ENCODE results near the gene SLC9A7.

SLC9A7 gene

DNA sequence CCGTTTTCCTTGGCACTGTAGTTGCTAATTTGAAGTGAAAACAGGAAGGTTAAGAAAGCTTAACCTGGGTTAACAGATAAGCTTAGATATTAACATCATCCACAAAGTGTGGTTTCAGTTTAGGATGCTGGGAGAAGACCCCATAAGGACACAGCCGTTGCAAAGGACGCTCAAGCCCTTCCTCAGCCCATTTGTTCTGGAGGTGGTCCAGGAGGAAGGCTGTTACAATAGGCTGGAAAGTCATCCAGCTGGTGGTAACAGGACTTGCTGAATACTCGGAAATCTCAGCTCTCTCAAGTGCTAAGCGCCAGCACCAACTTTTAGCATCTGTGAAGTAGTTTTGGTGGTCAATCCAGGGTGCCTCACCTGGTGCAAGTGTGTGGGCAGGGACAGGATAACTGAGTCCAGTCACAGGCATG, 171.2 kb downstream of the SLC9A7 start:
- TF ChIP-seq, protein P1, sequence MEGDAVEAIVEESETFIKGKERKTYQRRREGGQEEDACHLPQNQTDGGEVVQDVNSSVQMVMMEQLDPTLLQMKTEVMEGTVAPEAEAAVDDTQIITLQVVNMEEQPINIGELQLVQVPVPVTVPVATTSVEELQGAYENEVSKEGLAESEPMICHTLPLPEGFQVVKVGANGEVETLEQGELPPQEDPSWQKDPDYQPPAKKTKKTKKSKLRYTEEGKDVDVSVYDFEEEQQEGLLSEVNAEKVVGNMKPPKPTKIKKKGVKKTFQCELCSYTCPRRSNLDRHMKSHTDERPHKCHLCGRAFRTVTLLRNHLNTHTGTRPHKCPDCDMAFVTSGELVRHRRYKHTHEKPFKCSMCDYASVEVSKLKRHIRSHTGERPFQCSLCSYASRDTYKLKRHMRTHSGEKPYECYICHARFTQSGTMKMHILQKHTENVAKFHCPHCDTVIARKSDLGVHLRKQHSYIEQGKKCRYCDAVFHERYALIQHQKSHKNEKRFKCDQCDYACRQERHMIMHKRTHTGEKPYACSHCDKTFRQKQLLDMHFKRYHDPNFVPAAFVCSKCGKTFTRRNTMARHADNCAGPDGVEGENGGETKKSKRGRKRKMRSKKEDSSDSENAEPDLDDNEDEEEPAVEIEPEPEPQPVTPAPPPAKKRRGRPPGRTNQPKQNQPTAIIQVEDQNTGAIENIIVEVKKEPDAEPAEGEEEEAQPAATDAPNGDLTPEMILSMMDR (conservative IDR thresholded peaks at IDR 0.05): no peak
- H3K27ac ChIP-seq: no peak overlapping the region

GRCh38 chrX:46587158-46587557, 171.8 kb downstream of the SLC9A7 start:
- TF ChIP-seq, protein P1 (conservative IDR thresholded peaks at IDR 0.05): no peak
- H3K27ac ChIP-seq: no peak overlapping the region

DNA sequence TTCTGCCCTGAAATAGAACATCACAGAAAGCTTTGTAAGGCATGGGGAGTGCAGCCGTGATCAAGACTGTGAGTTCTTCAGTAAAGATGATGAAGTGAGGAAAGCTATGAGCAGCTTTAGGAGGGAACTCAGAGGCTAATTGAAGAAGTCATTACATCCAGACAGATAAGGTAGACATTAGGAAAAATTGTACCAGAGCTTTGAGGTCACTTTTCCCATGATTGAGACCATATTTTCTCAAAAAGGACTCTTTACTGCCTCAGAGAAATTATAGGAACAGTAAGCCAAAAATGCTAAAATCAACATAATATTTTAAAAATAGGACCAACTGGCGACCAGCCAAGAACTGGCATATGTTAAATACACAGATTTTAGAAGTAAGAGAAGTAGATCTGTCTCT, 174.2 kb downstream of the SLC9A7 start:
- H3K27ac ChIP-seq: no peak overlapping the region
- TF ChIP-seq, protein P1 (conservative IDR thresholded peaks at IDR 0.05): no peak

DNA sequence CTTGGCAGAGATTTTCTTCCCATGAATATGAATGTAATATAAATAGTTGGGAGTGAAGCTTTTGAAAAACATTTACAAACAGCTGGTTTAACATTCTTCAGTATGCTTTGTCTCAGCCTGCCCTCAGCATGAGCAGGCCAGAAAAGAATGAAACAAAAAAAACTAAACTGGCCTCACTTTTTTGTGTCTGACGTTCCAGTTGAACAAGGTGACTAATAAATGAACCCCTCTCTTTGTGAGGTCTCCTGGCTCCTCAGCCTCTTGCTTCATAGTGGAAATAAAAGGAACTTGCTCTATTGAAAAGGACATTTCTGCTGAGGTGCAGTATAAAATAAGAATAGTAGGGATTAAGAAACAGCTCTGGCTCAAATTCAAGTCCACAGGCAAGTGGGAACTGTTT, 176.0 kb downstream of the SLC9A7 start:
- TF ChIP-seq, protein P1 (conservative IDR thresholded peaks at IDR 0.05): no peak
- no peak overlapping the region for H3K27ac ChIP-seq

GRCh38 chrX:46582325-46582724, 176.6 kb downstream of the SLC9A7 start:
- TF ChIP-seq, protein P1 (conservative IDR thresholded peaks at IDR 0.05): no peak
- H3K27ac ChIP-seq: no peak overlapping the region

- TF ChIP-seq, protein P1 (conservative IDR thresholded peaks at IDR 0.05): no peak
- H3K27ac ChIP-seq: no peak overlapping the region
Observed at GRCh38 chrX:46580613-46581012, 178.3 kb downstream of the SLC9A7 start.

DNA sequence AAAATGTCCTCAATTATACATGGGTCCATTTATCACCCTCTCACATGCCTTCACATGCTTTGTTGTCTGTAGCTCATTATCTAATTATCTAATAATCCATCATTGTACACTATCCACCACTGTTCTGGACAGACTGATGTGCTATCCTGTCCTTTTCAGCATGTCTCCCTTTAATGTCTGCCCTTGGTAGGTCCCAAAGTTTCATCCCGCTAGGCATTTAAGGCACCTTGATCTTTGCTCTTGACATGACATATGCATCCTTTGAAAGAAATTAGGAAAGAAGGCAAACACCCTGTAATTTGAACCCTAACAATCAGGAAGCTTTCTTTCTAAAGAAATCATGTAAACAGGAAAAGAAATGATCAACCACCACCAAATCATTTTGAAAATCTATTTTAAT, 179.7 kb downstream of the SLC9A7 start:
- H3K27ac ChIP-seq: no peak overlapping the region
- TF ChIP-seq, protein P1 (conservative IDR thresholded peaks at IDR 0.05): no peak

Data from VCaP (cell line).